WTC11 (cell line): ENCODE data around the gene SLIT1. TPM values are rescaled to one million over a fixed set of nuclear protein-coding genes. Genes with fewer than 3 reads are reported as not detected.

Experiments used
- ATAC-seq: fragments of 200-7000 bp; cut with Tn5 transposase; 2 replicates; pipeline ENCODE4 v1.10.0; 2021; ENCODE audit warnings: mild to moderate bottlenecking, moderate library complexity
- CTCF ChIA-PET: fragments of 300-600 bp; sonication (Branson Sonifier 250); formaldehyde crosslinking; loops from one replicate; lab custom pipeline; 2021; ENCODE audit warnings: antibody characterized with exemption; lab: Charles Lee
- POLR2A ChIA-PET: fragments of 350-600 bp; sonication (Branson Sonifier 250); formaldehyde crosslinking; loops from one replicate; lab custom pipeline; 2021; ENCODE audit warnings: antibody characterized with exemption; lab: Charles Lee
- DNase-seq: peaks from one replicate; pipeline ENCODE4 v3.0.0; 2021; ENCODE audit warnings: low spot score
- H3K27ac Mint-ChIP-seq: 2 replicates; pipeline ENCODE4 v1.8.0; 2021; ENCODE audit warnings: mixed read lengths
- H3K27me3 Mint-ChIP-seq: 2 replicates; pipeline ENCODE4 v1.8.0; 2021; ENCODE audit warnings: low read depth, mild to moderate bottlenecking, moderate library complexity, mixed read lengths
- H3K36me3 Mint-ChIP-seq: 2 replicates; pipeline ENCODE4 v1.8.0; 2021; ENCODE audit warnings: mixed read lengths
- H3K4me1 Mint-ChIP-seq: 2 replicates; pipeline ENCODE4 v1.8.0; 2022; ENCODE audit warnings: mixed read lengths
- H3K4me3 Mint-ChIP-seq: 2 replicates; pipeline ENCODE4 v1.8.0; 2021; ENCODE audit warnings: mild to moderate bottlenecking, moderate library complexity, mixed read lengths
- H3K9me3 Mint-ChIP-seq: 2 replicates; pipeline ENCODE4 v1.8.0; 2021; ENCODE audit warnings: mixed read lengths
- AFF4 ChIP-seq: sonication (generic); formaldehyde crosslinking; IDR thresholded peaks from 2 replicates; pipeline ENCODE4 v1.8.1; 2023; ENCODE audit warnings: mild to moderate bottlenecking, missing genetic modification reagents, borderline replicate concordance
- CBFB ChIP-seq: sonication (generic); formaldehyde crosslinking; IDR thresholded peaks from 2 replicates; pipeline ENCODE4 v1.8.1; 2022; ENCODE audit warnings: mild to moderate bottlenecking, low read depth, missing genetic modification reagents
- E2F4 ChIP-seq: sonication (generic); formaldehyde crosslinking; IDR thresholded peaks from 2 replicates; pipeline ENCODE4 v1.8.1; 2022; ENCODE audit warnings: low read depth, mild to moderate bottlenecking, moderate library complexity, missing genetic modification reagents, borderline replicate concordance
- EMX1 ChIP-seq: fragments of 250-450 bp; sonication (Bioruptor Pico); IDR thresholded peaks from 2 replicates; pipeline ENCODE4 v1.8.0; 2021; ENCODE audit warnings: mild to moderate bottlenecking
- ETV6 ChIP-seq: sonication (generic); formaldehyde crosslinking; IDR thresholded peaks from 2 replicates; pipeline ENCODE4 v1.8.1; 2022; ENCODE audit warnings: mild to moderate bottlenecking, missing genetic modification reagents
- FOXP1 ChIP-seq: sonication (generic); formaldehyde crosslinking; IDR thresholded peaks from 2 replicates; pipeline ENCODE4 v1.8.0; 2022; ENCODE audit warnings: missing genetic modification reagents, mild to moderate bottlenecking, moderate library complexity, borderline replicate concordance
- GRHL2 ChIP-seq: fragments of 250-450 bp; sonication (Bioruptor Pico); IDR thresholded peaks from 2 replicates; pipeline ENCODE4 v1.8.0; 2022; ENCODE audit warnings: mild to moderate bottlenecking, moderate library complexity; ENCODE audit not compliant: insufficient replicate concordance, severe bottlenecking
- HMGXB4 ChIP-seq: sonication (generic); formaldehyde crosslinking; IDR thresholded peaks from 2 replicates; pipeline ENCODE4 v1.8.1; 2023; ENCODE audit warnings: mild to moderate bottlenecking, moderate library complexity, missing genetic modification reagents
- IRF2 ChIP-seq: sonication (generic); formaldehyde crosslinking; IDR thresholded peaks from 2 replicates; pipeline ENCODE4 v1.8.0; 2022; ENCODE audit warnings: low read depth, missing genetic modification reagents, borderline replicate concordance
- KAT7 ChIP-seq: sonication (generic); formaldehyde crosslinking; IDR thresholded peaks from 2 replicates; pipeline ENCODE4 v1.8.1; 2023; ENCODE audit warnings: missing genetic modification reagents, mild to moderate bottlenecking, borderline replicate concordance
- NFE2L1 ChIP-seq: sonication (generic); formaldehyde crosslinking; IDR thresholded peaks from 2 replicates; pipeline ENCODE4 v1.8.1; 2023; ENCODE audit warnings: missing genetic modification reagents
- RELA ChIP-seq: sonication (generic); formaldehyde crosslinking; IDR thresholded peaks from 2 replicates; pipeline ENCODE4 v1.8.1; 2022; ENCODE audit warnings: missing genetic modification reagents, mild to moderate bottlenecking, borderline replicate concordance
- RORB ChIP-seq: fragments of 250-450 bp; sonication (Bioruptor Pico); IDR thresholded peaks from 2 replicates; pipeline ENCODE4 v1.9.0; 2021; ENCODE audit warnings: mild to moderate bottlenecking
- SOX15 ChIP-seq: fragments of 250-450 bp; sonication (Bioruptor Pico); IDR thresholded peaks from 2 replicates; pipeline ENCODE4 v1.9.0; 2021; ENCODE audit warnings: mild to moderate bottlenecking
- SP1 ChIP-seq: sonication (generic); formaldehyde crosslinking; conservative IDR thresholded peaks from 2 replicates; pipeline ENCODE4 v1.8.1; 2022; ENCODE audit warnings: missing genetic modification reagents
- TEAD1 ChIP-seq: sonication (generic); formaldehyde crosslinking; IDR thresholded peaks from 2 replicates; pipeline ENCODE4 v1.8.0; 2022; ENCODE audit warnings: mild to moderate bottlenecking, missing genetic modification reagents
- TEAD4 ChIP-seq: sonication (generic); formaldehyde crosslinking; IDR thresholded peaks from 2 replicates; pipeline ENCODE4 v1.8.0; 2022; ENCODE audit warnings: mild to moderate bottlenecking, missing genetic modification reagents
- ZNF121 ChIP-seq: sonication (generic); formaldehyde crosslinking; IDR thresholded peaks from 2 replicates; pipeline ENCODE4 v1.8.0; 2023; ENCODE audit warnings: missing genetic modification reagents
- ZNF232 ChIP-seq: sonication (generic); formaldehyde crosslinking; IDR thresholded peaks from 2 replicates; pipeline ENCODE4 v1.8.0; 2022; ENCODE audit warnings: mild to moderate bottlenecking, missing genetic modification reagents
- total RNA-seq: library from RNA; stranded (reverse); gene quantifications from 3 replicates; pipeline ENCODE4 v1.2.3, GENCODE V29; 2021

SLIT1 gene
- total RNA-seq, 1 experiment from 2014 or later = 1.6 TPM

GRCh38 chr10:97117372-97117771, 68.4 kb downstream of the SLIT1 start:
- DNase-seq (no peak), ATAC-seq (0 out of 2 replicates have a peak, but pooled peaks have one; percentile 27)
- CTCF ChIA-PET = interaction anchor here (0.9 to 7.2 kb wide), 5 partner anchors 36 to 62 kb away, joined by 3 to 82 read pairs (median 14); no protein-coding TSS in a partner anchor
- Mint-ChIP-seq H3K27ac (no peak overlapping the region), H3K27me3 (no peaks in the 10 kb centered on the region; the same call in 1 of the 2 replicates), H3K4me1 (peaks cover 8% of the 10 kb centered on the region), H3K9me3 (no peaks in the 10 kb centered on the region), H3K36me3 (no peaks in the 10 kb centered on the region), H3K4me3 (no peak overlapping the region)
- POLR2A ChIA-PET = no interaction called here
- TF ChIP-seq ETV6 (no peak), SOX15 (CRISPR knock-in tag) (no peak)

GRCh38 chr10:97116462-97117162, 69.1 kb downstream of the SLIT1 start:
- Mint-ChIP-seq H3K36me3 (no peaks in the 10 kb centered on the region), H3K27ac (no peak overlapping the region), H3K4me1 (peaks cover 8% of the 10 kb centered on the region), H3K9me3 (no peaks in the 10 kb centered on the region), H3K27me3 (no peaks in the 10 kb centered on the region; the same call in 1 of the 2 replicates), H3K4me3 (no peak overlapping the region)
- ATAC-seq = no peak
- no peak for DNase-seq
- ChIA-PET POLR2A (interaction anchor here (0.6 kb wide), 2 partner anchors 14 to 33 kb away, joined by 3 read pairs; no protein-coding TSS in a partner anchor), CTCF (interaction anchor here (0.9 to 7.2 kb wide), 8 partner anchors 10 to 94 kb away, joined by 3 to 82 read pairs (median 6); no protein-coding TSS in a partner anchor)
- TF ChIP-seq ZNF232 = no peak
- no peak for TF ChIP-seq ZNF121 (CRISPR knock-in tag)
- TF ChIP-seq SP1 = no peak

- no peak for ATAC-seq
- TF ChIP-seq SP1 (no peak), CBFB (no peak), TEAD1 (CRISPR knock-in tag) (no peak), KAT7 (no peak), EMX1 (no peak)
- H3K36me3 Mint-ChIP-seq = no peaks in the 10 kb centered on the region
- H3K4me3 Mint-ChIP-seq = no peak overlapping the region
- no peaks in the 10 kb centered on the region for H3K9me3 Mint-ChIP-seq
- ChIA-PET CTCF (interaction anchor here (1.0 to 7.2 kb wide), 6 partner anchors 34 to 95 kb away, joined by 3 to 82 read pairs (median 10); no protein-coding TSS in a partner anchor), POLR2A (interaction anchor here (0.6 kb wide), 2 partner anchors 13 to 34 kb away, joined by 3 read pairs; no protein-coding TSS in a partner anchor)
- H3K27ac Mint-ChIP-seq = no peak overlapping the region
- H3K27me3 Mint-ChIP-seq = no peaks in the 10 kb centered on the region; the same call in 1 of the 2 replicates
- DNase-seq = no peak
- H3K4me1 Mint-ChIP-seq = peaks cover 8% of the 10 kb centered on the region
These were observed 69.9 kb downstream of the SLIT1 start for GRCh38 chr10:97115846-97116245.

GRCh38 chr10:97111615-97112014, 74.1 kb downstream of the SLIT1 start:
- ChIA-PET POLR2A (no interaction called here), CTCF (interaction anchor here (1.1 to 2.4 kb wide), 4 partner anchors 30 to 86 kb away, joined by 4 to 13 read pairs (median 7); no protein-coding TSS in a partner anchor)
- no peak for TF ChIP-seq NFE2L1 (CRISPR knock-in tag)
- no peak for TF ChIP-seq SP1
- Mint-ChIP-seq H3K9me3 (no peaks in the 10 kb centered on the region), H3K4me3 (no peak overlapping the region), H3K4me1 (peaks cover 8% of the 10 kb centered on the region), H3K27ac (no peak overlapping the region), H3K36me3 (no peaks in the 10 kb centered on the region), H3K27me3 (no peaks in the 10 kb centered on the region)
- DNase-seq (no peak), ATAC-seq (no peak)

- DNase-seq (no peak), ATAC-seq (peak; percentile 52; the same call in 1 of the 2 replicates)
- H3K36me3 Mint-ChIP-seq = no peaks in the 10 kb centered on the region
- peaks cover 8% of the 10 kb centered on the region for H3K4me1 Mint-ChIP-seq
- no peaks in the 10 kb centered on the region for H3K9me3 Mint-ChIP-seq
- no peaks in the 10 kb centered on the region for H3K27me3 Mint-ChIP-seq
- CTCF ChIA-PET = interaction anchor here (0.6 to 2.0 kb wide), 5 partner anchors 28 to 84 kb away, joined by 3 to 7 read pairs (median 4); partner anchors contain the start of gene SLIT1
- no peak overlapping the region for H3K4me3 Mint-ChIP-seq
- H3K27ac Mint-ChIP-seq = peak overlapping the region; percentile 18; the same call in 1 of the 2 replicates
- POLR2A ChIA-PET = no interaction called here
- TF ChIP-seq IRF2 (CRISPR knock-in tag) = no peak
- TF ChIP-seq FOXP1 (CRISPR knock-in tag) = no peak
- no peak for TF ChIP-seq RELA (CRISPR knock-in tag)
- no peak for TF ChIP-seq HMGXB4 (CRISPR knock-in tag)
- TF ChIP-seq GRHL2 (CRISPR knock-in tag) = no peak
- no peak for TF ChIP-seq TEAD4 (CRISPR knock-in tag)
- no peak for TF ChIP-seq AFF4
- no peak for TF ChIP-seq ETV6
- no peak for TF ChIP-seq E2F4 (CRISPR knock-in tag)
- TF ChIP-seq RORB (CRISPR knock-in tag) = no peak
These were observed 76.2 kb downstream of the SLIT1 start for GRCh38 chr10:97109547-97109946.
